Body of pancreas (tissue), 4 donors: ENCODE measurements around the gene MASP1.

Experiments used
- POLR2A ChIP-seq, 3 donors: fragments of 450-650 bp; IDR thresholded peaks; one replicate each; pipeline ENCODE4 v1.6.1; 2016; ENCODE audit warnings: antibody characterized with exemption in 3 of 3, mild to moderate bottlenecking in 2 of 3
- TF ChIP-seq, protein P1 (sequence below), 7 experiments: fragments of 450-650 bp in 4 of 7; fragments of 200-600 bp in 3 of 7; sonication (generic) in 3 of 7; IDR thresholded peaks; one replicate each; pipeline ENCODE4 v1.5.1; 2016 to 2019; ENCODE audit warnings: antibody characterized with exemption in 7 of 7

DNA sequence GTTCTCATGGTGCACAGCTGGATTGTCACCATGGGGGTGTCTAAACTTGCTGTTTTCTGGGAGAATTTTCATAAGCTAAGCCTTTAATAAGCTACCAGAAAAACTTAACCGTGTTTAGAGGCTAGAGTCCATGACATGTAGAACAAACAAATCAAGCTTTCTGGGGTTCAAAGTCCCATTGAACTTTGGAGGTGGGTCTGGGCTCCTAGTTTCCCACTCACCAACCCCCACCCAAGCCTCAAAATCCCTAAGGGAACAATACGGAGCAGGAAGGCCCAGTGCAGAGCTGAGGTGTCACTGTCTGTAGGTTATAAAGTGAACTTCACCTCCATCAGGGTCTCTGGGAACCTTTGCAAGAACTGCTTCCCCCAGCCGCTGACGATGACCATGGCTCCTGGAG is 68.7 kb downstream of the MASP1 start:
- TF ChIP-seq POLR2A (IDR thresholded peaks at IDR 0.05) = no peak
- TF ChIP-seq, protein P1, sequence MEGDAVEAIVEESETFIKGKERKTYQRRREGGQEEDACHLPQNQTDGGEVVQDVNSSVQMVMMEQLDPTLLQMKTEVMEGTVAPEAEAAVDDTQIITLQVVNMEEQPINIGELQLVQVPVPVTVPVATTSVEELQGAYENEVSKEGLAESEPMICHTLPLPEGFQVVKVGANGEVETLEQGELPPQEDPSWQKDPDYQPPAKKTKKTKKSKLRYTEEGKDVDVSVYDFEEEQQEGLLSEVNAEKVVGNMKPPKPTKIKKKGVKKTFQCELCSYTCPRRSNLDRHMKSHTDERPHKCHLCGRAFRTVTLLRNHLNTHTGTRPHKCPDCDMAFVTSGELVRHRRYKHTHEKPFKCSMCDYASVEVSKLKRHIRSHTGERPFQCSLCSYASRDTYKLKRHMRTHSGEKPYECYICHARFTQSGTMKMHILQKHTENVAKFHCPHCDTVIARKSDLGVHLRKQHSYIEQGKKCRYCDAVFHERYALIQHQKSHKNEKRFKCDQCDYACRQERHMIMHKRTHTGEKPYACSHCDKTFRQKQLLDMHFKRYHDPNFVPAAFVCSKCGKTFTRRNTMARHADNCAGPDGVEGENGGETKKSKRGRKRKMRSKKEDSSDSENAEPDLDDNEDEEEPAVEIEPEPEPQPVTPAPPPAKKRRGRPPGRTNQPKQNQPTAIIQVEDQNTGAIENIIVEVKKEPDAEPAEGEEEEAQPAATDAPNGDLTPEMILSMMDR (IDR thresholded peaks at IDR 0.05) = no peak
